ENCODE results near the gene GPR34.
"Not testable (repeated sequence)": the region's sequence is repeated elsewhere in the genome, so short reads cannot be mapped to it uniquely, and the experiment has no call there.

Gene GPR34

GRCh38 chrX:41688835-41689234, at the start of gene GPR34:
Gene GPR34 (plus strand): TSS chrX:41688973. CDS start chrX:41695634, 6,661 bp downstream.
- DNase-seq (ENCODE audit: low read depth): no peak

GRCh38 chrX:41646201-41646600, 42.6 kb upstream of the GPR34 start:
- not testable (repeated sequence) for DNase-seq (ENCODE audit: low read depth)

- no peak for DNase-seq (ENCODE audit: low read depth)
Observed at GRCh38 chrX:41653125-41653524, 35.6 kb upstream of the GPR34 start.

GRCh38 chrX:41655101-41655500, 33.7 kb upstream of the GPR34 start:
- DNase-seq (ENCODE audit: low read depth): no peak

- no peak for DNase-seq (ENCODE audit: low read depth)
Observed at GRCh38 chrX:41655631-41656030, 33.1 kb upstream of the GPR34 start.

GRCh38 chrX:41661366-41662095, 27.2 kb upstream of the GPR34 start:
- peak; percentile 10 for DNase-seq (ENCODE audit: low read depth)

- DNase-seq (ENCODE audit: low read depth): no peak
Observed at GRCh38 chrX:41664375-41664901, 24.3 kb upstream of the GPR34 start.

GRCh38 chrX:41664908-41665307, 23.9 kb upstream of the GPR34 start:
- DNase-seq (ENCODE audit: low read depth): no peak

GRCh38 chrX:41665686-41666085, 23.1 kb upstream of the GPR34 start:
- no peak for DNase-seq (ENCODE audit: low read depth)

- no peak for DNase-seq (ENCODE audit: low read depth)
Observed at GRCh38 chrX:41666251-41666650, 22.5 kb upstream of the GPR34 start.

GRCh38 chrX:41667631-41668030, 21.1 kb upstream of the GPR34 start:
- no peak for DNase-seq (ENCODE audit: low read depth)

- DNase-seq (ENCODE audit: low read depth): no peak
Observed at GRCh38 chrX:41670112-41670511, 18.7 kb upstream of the GPR34 start.

GRCh38 chrX:41671082-41671481, 17.7 kb upstream of the GPR34 start:
- DNase-seq (ENCODE audit: low read depth): no peak

- no peak for DNase-seq (ENCODE audit: low read depth)
Observed at GRCh38 chrX:41672643-41673042, 16.1 kb upstream of the GPR34 start.

GRCh38 chrX:41676361-41676760, 12.4 kb upstream of the GPR34 start:
- not testable (repeated sequence) for DNase-seq (ENCODE audit: low read depth)

- no peak for DNase-seq (ENCODE audit: low read depth)
Observed at GRCh38 chrX:41677183-41678060, 11.4 kb upstream of the GPR34 start.

GRCh38 chrX:41684138-41684537, 4.6 kb upstream of the GPR34 start:
- no peak for DNase-seq (ENCODE audit: low read depth)

GRCh38 chrX:41684940-41685339, 3.8 kb upstream of the GPR34 start:
- DNase-seq (ENCODE audit: low read depth): no peak

- no peak for DNase-seq (ENCODE audit: low read depth)
Observed at GRCh38 chrX:41686788-41687187, 2.0 kb upstream of the GPR34 start.

GRCh38 chrX:41688156-41688555, 617 bp upstream of the GPR34 start:
- no peak for DNase-seq (ENCODE audit: low read depth)

GRCh38 chrX:41689711-41690110, 938 bp downstream of the GPR34 start:
- no peak for DNase-seq (ENCODE audit: low read depth)

GRCh38 chrX:41692162-41692749, 3.5 kb downstream of the GPR34 start:
- peak; percentile 0 for DNase-seq (ENCODE audit: low read depth)

GRCh38 chrX:41693024-41693423, 4.3 kb downstream of the GPR34 start:
- DNase-seq (ENCODE audit: low read depth): no peak

All from non-pigmented ciliary epithelial cell (primary cell).